Adrenal gland (tissue), 5 donors: ENCODE results near the gene DAP3.

ENCODE experiments used
- POLR2A ChIP-seq, 2 donors: fragments of 450-650 bp; IDR thresholded peaks; one replicate each; pipeline ENCODE4 v1.6.1; 2017; ENCODE audit warnings: antibody characterized with exemption in 2 of 2, mild to moderate bottlenecking in 2 of 2, moderate library complexity in 1 of 2
- TF ChIP-seq, protein P1 (sequence below), 6 experiments: fragments of 450-650 bp in 4 of 6; fragments of 200-600 bp in 2 of 6; sonication (generic) in 1 of 6; IDR thresholded peaks; 1 replicate in 5 of 6; 2 replicates in 1 of 6; pipeline versions ENCODE4 v1.5.1 to v1.8.0; 2016 to 2021; ENCODE audit warnings: antibody characterized with exemption in 6 of 6, mild to moderate bottlenecking in 2 of 6, moderate library complexity in 1 of 6
- donor health status: DM: no; HTN: no; CAD: no.

GRCh38 chr1:155759966-155760630 is 71.2 kb downstream of the DAP3 start:
- TF ChIP-seq, protein P1, sequence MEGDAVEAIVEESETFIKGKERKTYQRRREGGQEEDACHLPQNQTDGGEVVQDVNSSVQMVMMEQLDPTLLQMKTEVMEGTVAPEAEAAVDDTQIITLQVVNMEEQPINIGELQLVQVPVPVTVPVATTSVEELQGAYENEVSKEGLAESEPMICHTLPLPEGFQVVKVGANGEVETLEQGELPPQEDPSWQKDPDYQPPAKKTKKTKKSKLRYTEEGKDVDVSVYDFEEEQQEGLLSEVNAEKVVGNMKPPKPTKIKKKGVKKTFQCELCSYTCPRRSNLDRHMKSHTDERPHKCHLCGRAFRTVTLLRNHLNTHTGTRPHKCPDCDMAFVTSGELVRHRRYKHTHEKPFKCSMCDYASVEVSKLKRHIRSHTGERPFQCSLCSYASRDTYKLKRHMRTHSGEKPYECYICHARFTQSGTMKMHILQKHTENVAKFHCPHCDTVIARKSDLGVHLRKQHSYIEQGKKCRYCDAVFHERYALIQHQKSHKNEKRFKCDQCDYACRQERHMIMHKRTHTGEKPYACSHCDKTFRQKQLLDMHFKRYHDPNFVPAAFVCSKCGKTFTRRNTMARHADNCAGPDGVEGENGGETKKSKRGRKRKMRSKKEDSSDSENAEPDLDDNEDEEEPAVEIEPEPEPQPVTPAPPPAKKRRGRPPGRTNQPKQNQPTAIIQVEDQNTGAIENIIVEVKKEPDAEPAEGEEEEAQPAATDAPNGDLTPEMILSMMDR (IDR thresholded peaks at IDR 0.05): no peak
- no peak for TF ChIP-seq POLR2A (IDR thresholded peaks at IDR 0.05)
